GM10266 (cell line): ENCODE results near the gene RIMKLA.

ENCODE experiments used
- DNase-seq: peaks from one replicate; pipeline ENCODE4 v3.0.0; 2012; ENCODE audit errors: extremely low spot score
- CTCF ChIP-seq: IDR thresholded peaks from 2 replicates; pipeline ENCODE4 v1.5.1; 2012; ENCODE audit warnings: mild to moderate bottlenecking, low read depth; ENCODE audit not compliant: control insufficient read depth, insufficient read depth; ENCODE audit errors: missing control alignments

The RIMKLA gene

GRCh38 chr1:42359466-42359865 lies 21.1 kb upstream of the RIMKLA start:
- no peak for DNase-seq
- TF ChIP-seq CTCF = no peak

GRCh38 chr1:42364089-42364488 lies 16.5 kb upstream of the RIMKLA start:
- DNase-seq = no peak
- no peak for TF ChIP-seq CTCF

- no peak for DNase-seq
- no peak for TF ChIP-seq CTCF
Observed at GRCh38 chr1:42364542-42364941, 16.1 kb upstream of the RIMKLA start.

DNA sequence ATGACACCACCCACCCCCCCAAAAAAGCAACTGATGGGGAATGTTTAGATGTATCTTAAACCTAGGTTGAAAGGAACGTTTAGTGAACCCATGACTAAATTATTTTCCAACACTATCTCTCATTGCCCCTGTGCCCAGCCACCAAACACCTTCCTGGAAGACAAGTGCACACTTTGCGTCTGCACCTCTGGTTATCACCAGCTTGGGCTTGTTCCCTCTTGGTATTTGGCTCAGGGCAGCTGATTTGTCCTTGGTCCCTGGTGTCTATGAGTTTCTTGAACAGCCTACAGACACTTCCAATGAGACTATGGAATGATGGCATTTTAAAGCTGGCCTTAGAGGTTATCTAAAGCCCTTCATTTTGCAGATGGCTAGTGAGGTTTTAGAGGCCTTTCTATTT lies 15.5 kb upstream of the RIMKLA start:
- no peak for TF ChIP-seq CTCF
- DNase-seq = no peak

DNA sequence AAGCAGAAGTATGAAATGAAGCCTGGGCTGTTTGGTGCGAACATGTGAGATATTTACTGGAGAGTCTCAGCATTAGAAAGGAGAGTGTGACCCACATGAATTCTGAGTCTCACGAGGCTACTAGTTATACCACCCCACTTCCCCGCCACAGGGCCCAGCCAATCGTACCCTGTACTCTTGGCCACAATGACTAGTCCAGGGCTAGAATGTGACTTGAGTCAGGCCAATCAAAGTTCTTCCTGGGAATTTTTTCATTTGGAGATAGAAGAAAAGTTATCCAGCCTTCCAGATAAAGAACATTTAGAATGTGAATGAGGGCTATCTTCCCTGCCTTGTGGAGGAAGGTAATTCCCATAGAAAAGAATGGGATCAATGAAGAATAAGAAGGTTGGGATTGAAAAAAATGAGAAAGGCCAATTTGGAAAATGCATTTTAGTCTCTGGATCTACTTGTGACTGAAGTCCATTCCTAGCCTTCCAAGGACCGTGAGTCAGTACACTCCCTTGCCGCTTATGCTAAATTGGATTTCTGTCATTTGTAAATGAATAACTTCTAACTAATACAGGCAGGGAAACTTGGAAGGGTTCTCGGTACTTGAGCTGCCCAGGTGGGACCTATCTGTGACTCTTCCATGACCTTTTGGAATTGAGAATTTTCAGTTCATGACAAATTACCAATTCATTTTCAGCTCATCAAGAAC lies 12.3 kb upstream of the RIMKLA start:
- no peak for DNase-seq
- TF ChIP-seq CTCF = no peak

- DNase-seq = no peak
- TF ChIP-seq CTCF = no peak
Observed at GRCh38 chr1:42369471-42369870, 11.1 kb upstream of the RIMKLA start.

GRCh38 chr1:42370876-42371549 lies 9.6 kb upstream of the RIMKLA start:
- no peak for TF ChIP-seq CTCF
- no peak for DNase-seq
